HepG2 (cell line): Measurements from ENCODE around the gene GJA10. TPM values are rescaled to one million over a fixed set of nuclear protein-coding genes. Genes with fewer than 3 reads are reported as not detected.
A peak's percentile ranks its signal among the peaks of the same experiment; 100 is the strongest.

Source experiments
- CBX2 ChIP-seq, 2 experiments: fragments of 200-600 bp in 1 of 2; sonication (generic); formaldehyde crosslinking in 1 of 2; IDR thresholded peaks; 2 replicates each; pipeline versions ENCODE4 v1.7.0 to v1.8.1; 2018 to 2022; ENCODE audit warnings: low read depth in 2 of 2, low read length in 1 of 2, mild to moderate bottlenecking in 1 of 2, missing genetic modification reagents in 1 of 2
- CENPT ChIP-seq: sonication (generic); formaldehyde crosslinking; IDR thresholded peaks from 2 replicates; pipeline ENCODE4 v1.8.0; 2022; ENCODE audit warnings: low read depth, mild to moderate bottlenecking, moderate library complexity, missing genetic modification reagents
- HES4 ChIP-seq: sonication (generic); formaldehyde crosslinking; IDR thresholded peaks from 2 replicates; pipeline ENCODE4 v1.9.0; 2021; ENCODE audit warnings: mild to moderate bottlenecking, missing genetic modification reagents, borderline replicate concordance
- MYC ChIP-seq: sonication (generic); formaldehyde crosslinking; IDR thresholded peaks from 2 replicates; pipeline ENCODE4 v1.9.0; 2021; ENCODE audit warnings: missing genetic modification reagents, borderline replicate concordance
- RFXANK ChIP-seq: IDR thresholded peaks from 2 replicates; pipeline ENCODE4 v1.6.1; 2016
- SCMH1 ChIP-seq: sonication (generic); formaldehyde crosslinking; IDR thresholded peaks from 2 replicates; pipeline ENCODE4 v1.9.0; 2021; ENCODE audit warnings: missing genetic modification reagents, mild to moderate bottlenecking, borderline replicate concordance
- SIX4 ChIP-seq: sonication (generic); formaldehyde crosslinking; IDR thresholded peaks from 2 replicates; pipeline ENCODE4 v1.4.0; 2020; ENCODE audit warnings: missing genetic modification reagents
- THAP11 ChIP-seq: IDR thresholded peaks from 2 replicates; pipeline ENCODE4 v1.6.1; 2016; ENCODE audit warnings: missing biosample characterization, missing genetic modification reagents
- ZNF605 ChIP-seq: sonication (generic); formaldehyde crosslinking; IDR thresholded peaks from 2 replicates; pipeline ENCODE4 v1.8.0; 2022; ENCODE audit warnings: mild to moderate bottlenecking, missing genetic modification reagents
- ZNF709 ChIP-seq: sonication (generic); formaldehyde crosslinking; IDR thresholded peaks from 2 replicates; pipeline ENCODE4 v1.5.0; 2020; ENCODE audit warnings: mild to moderate bottlenecking, missing genetic modification reagents
- polyA plus RNA-seq, 8 experiments: library from polyadenylated mRNA; depleted of rRNA in 3 of 8; stranded (reverse) in 7 of 8; unstranded in 1 of 8; fragments of >200 nt; fragmentation: Illumina TruSeq in 4 of 8; extraction: Trizol in 4 of 8; gene quantifications; 2 replicates each; pipeline versions ENCODE4 v1.2.1 to v1.2.3, GENCODE V29; 2011 to 2016; ENCODE audit warnings: low read depth in 4 of 8, missing spikeins in 1 of 8, mixed read lengths in 1 of 8; ENCODE audit not compliant: insufficient read depth in 1 of 8
- total RNA-seq, 5 experiments: library from RNA; depleted of rRNA; stranded (reverse); fragments of >200 nt; fragmentation: Illumina TruSeq; extraction: Trizol; gene quantifications; 2 replicates each; pipeline ENCODE4 v1.2.3, GENCODE V29; 2016; ENCODE audit warnings: low read depth in 1 of 5
- TF ChIP-seq, protein P1 (sequence below): IDR thresholded peaks from 2 replicates; pipeline ENCODE4 v1.6.1; 2018; ENCODE audit warnings: missing genetic modification reagents, mild to moderate bottlenecking, missing compliant biosample characterization
- TF ChIP-seq, protein P2 (sequence below): sonication (generic); formaldehyde crosslinking; IDR thresholded peaks from 2 replicates; pipeline ENCODE4 v1.4.0; 2020; ENCODE audit warnings: missing genetic modification reagents
- TF ChIP-seq, protein P3 (sequence below): sonication (generic); formaldehyde crosslinking; IDR thresholded peaks from 2 replicates; pipeline ENCODE4 v1.5.1; 2020; ENCODE audit warnings: missing genetic modification reagents, mild to moderate bottlenecking, borderline replicate concordance
- TF ChIP-seq, protein P4 (sequence below): sonication (generic); formaldehyde crosslinking; IDR thresholded peaks from 2 replicates; pipeline ENCODE4 v1.5.0; 2020; ENCODE audit warnings: missing genetic modification reagents
- TF ChIP-seq, protein P5 (sequence below): sonication (generic); formaldehyde crosslinking; IDR thresholded peaks from 2 replicates; pipeline ENCODE4 v1.4.0; 2020; ENCODE audit warnings: missing genetic modification reagents, borderline replicate concordance

The GJA10 gene
- total and polyA plus RNA-seq, 2 of the 13 experiments (the other 11 are each of a cell fraction or from before 2014, with no cell fraction given) = not detected

DNA sequence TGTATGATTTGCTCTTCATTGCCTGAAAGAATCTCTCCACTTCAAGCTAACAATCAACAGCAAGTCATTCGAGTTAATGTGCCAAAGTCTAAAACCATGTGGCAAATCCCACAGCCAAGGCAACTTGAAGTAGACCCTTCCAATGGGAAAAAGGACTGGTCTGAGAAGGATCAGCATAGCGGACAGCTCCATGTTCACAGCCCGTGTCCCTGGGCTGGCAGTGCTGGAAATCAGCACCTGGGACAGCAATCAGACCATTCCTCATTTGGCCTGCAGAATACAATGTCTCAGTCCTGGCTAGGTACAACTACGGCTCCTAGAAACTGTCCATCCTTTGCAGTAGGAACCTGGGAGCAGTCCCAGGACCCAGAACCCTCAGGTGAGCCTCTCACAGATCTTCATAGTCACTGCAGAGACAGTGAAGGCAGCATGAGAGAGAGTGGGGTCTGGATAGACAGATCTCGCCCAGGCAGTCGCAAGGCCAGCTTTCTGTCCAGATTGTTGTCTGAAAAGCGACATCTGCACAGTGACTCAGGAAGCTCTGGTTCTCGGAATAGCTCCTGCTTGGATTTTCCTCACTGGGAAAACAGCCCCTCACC lies 1.1 kb downstream of the GJA10 start (continued):
- TF ChIP-seq CENPT (CRISPR knock-in tag) (0 out of 2 replicates have a peak, but pooled peaks have one; percentile 73), HES4 (0 out of 2 replicates have a peak, but pooled peaks have one; percentile 46), SIX4 (peak; percentile 85), THAP11 (CRISPR knock-in tag) (peak; percentile 53), SCMH1 (CRISPR knock-in tag) (no peak), RFXANK (CRISPR knock-in tag) (peak; percentile 82; the same call in 1 of the 2 replicates), ZNF605 (peak; percentile 56; the same call in 1 of the 2 replicates), ZNF709 (CRISPR knock-in tag) (no peak), CBX2 (IDR thresholded peaks at IDR 0.05; ENCODE audit: low read depth, low read length) (no peak), CBX2 (CRISPR knock-in tag; IDR thresholded peaks at IDR 0.05; ENCODE audit: low read depth) (no peak), MYC (CRISPR knock-in tag) (0 out of 2 replicates have a peak, but pooled peaks have one; percentile 21)
- TF ChIP-seq, protein P1, sequence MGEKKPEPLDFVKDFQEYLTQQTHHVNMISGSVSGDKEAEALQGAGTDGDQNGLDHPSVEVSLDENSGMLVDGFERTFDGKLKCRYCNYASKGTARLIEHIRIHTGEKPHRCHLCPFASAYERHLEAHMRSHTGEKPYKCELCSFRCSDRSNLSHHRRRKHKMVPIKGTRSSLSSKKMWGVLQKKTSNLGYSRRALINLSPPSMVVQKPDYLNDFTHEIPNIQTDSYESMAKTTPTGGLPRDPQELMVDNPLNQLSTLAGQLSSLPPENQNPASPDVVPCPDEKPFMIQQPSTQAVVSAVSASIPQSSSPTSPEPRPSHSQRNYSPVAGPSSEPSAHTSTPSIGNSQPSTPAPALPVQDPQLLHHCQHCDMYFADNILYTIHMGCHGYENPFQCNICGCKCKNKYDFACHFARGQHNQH (CRISPR knock-in tag) = peak; percentile 74; the same call in 1 of the 2 replicates
- TF ChIP-seq, protein P2, sequence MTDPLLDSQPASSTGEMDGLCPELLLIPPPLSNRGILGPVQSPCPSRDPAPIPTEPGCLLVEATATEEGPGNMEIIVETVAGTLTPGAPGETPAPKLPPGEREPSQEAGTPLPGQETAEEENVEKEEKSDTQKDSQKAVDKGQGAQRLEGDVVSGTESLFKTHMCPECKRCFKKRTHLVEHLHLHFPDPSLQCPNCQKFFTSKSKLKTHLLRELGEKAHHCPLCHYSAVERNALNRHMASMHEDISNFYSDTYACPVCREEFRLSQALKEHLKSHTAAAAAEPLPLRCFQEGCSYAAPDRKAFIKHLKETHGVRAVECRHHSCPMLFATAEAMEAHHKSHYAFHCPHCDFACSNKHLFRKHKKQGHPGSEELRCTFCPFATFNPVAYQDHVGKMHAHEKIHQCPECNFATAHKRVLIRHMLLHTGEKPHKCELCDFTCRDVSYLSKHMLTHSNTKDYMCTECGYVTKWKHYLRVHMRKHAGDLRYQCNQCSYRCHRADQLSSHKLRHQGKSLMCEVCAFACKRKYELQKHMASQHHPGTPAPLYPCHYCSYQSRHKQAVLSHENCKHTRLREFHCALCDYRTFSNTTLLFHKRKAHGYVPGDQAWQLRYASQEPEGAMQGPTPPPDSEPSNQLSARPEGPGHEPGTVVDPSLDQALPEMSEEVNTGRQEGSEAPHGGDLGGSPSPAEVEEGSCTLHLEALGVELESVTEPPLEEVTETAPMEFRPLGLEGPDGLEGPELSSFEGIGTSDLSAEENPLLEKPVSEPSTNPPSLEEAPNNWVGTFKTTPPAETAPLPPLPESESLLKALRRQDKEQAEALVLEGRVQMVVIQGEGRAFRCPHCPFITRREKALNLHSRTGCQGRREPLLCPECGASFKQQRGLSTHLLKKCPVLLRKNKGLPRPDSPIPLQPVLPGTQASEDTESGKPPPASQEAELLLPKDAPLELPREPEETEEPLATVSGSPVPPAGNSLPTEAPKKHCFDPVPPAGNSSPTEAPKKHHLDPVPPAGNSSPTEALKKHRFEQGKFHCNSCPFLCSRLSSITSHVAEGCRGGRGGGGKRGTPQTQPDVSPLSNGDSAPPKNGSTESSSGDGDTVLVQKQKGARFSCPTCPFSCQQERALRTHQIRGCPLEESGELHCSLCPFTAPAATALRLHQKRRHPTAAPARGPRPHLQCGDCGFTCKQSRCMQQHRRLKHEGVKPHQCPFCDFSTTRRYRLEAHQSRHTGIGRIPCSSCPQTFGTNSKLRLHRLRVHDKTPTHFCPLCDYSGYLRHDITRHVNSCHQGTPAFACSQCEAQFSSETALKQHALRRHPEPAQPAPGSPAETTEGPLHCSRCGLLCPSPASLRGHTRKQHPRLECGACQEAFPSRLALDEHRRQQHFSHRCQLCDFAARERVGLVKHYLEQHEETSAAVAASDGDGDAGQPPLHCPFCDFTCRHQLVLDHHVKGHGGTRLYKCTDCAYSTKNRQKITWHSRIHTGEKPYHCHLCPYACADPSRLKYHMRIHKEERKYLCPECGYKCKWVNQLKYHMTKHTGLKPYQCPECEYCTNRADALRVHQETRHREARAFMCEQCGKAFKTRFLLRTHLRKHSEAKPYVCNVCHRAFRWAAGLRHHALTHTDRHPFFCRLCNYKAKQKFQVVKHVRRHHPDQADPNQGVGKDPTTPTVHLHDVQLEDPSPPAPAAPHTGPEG (CRISPR knock-in tag) = peak; percentile 67; the same call in 1 of the 2 replicates
- TF ChIP-seq, protein P3, sequence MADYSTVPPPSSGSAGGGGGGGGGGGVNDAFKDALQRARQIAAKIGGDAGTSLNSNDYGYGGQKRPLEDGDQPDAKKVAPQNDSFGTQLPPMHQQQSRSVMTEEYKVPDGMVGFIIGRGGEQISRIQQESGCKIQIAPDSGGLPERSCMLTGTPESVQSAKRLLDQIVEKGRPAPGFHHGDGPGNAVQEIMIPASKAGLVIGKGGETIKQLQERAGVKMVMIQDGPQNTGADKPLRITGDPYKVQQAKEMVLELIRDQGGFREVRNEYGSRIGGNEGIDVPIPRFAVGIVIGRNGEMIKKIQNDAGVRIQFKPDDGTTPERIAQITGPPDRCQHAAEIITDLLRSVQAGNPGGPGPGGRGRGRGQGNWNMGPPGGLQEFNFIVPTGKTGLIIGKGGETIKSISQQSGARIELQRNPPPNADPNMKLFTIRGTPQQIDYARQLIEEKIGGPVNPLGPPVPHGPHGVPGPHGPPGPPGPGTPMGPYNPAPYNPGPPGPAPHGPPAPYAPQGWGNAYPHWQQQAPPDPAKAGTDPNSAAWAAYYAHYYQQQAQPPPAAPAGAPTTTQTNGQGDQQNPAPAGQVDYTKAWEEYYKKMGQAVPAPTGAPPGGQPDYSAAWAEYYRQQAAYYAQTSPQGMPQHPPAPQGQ = no peak
- TF ChIP-seq, protein P4, sequence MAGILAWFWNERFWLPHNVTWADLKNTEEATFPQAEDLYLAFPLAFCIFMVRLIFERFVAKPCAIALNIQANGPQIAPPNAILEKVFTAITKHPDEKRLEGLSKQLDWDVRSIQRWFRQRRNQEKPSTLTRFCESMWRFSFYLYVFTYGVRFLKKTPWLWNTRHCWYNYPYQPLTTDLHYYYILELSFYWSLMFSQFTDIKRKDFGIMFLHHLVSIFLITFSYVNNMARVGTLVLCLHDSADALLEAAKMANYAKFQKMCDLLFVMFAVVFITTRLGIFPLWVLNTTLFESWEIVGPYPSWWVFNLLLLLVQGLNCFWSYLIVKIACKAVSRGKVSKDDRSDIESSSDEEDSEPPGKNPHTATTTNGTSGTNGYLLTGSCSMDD (CRISPR knock-in tag) = 0 out of 2 replicates have a peak, but pooled peaks have one; percentile 43
- TF ChIP-seq, protein P5, sequence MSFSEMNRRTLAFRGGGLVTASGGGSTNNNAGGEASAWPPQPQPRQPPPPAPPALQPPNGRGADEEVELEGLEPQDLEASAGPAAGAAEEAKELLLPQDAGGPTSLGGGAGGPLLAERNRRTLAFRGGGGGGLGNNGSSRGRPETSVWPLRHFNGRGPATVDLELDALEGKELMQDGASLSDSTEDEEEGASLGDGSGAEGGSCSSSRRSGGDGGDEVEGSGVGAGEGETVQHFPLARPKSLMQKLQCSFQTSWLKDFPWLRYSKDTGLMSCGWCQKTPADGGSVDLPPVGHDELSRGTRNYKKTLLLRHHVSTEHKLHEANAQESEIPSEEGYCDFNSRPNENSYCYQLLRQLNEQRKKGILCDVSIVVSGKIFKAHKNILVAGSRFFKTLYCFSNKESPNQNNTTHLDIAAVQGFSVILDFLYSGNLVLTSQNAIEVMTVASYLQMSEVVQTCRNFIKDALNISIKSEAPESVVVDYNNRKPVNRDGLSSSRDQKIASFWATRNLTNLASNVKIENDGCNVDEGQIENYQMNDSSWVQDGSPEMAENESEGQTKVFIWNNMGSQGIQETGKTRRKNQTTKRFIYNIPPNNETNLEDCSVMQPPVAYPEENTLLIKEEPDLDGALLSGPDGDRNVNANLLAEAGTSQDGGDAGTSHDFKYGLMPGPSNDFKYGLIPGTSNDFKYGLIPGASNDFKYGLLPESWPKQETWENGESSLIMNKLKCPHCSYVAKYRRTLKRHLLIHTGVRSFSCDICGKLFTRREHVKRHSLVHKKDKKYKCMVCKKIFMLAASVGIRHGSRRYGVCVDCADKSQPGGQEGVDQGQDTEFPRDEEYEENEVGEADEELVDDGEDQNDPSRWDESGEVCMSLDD (CRISPR knock-in tag) = 0 out of 2 replicates have a peak, but pooled peaks have one; percentile 36
